GM21367 (cell line): Measurements from ENCODE around the gene CDH4.
"Not testable (repeated sequence)": the region's sequence is repeated elsewhere in the genome, so short reads cannot be mapped to it uniquely, and the experiment has no call there.

Source experiments
- ATAC-seq: cut with Tn5 transposase; IDR thresholded peaks from one replicate; pipeline ENCODE4 v1.9.1; 2021; ENCODE audit not compliant: unreplicated experiment

The CDH4 gene

GRCh38 chr20:61253264-61253639 lies 1.2 kb downstream of the CDH4 start:
- ATAC-seq = no peak

GRCh38 chr20:61253640-61254511 lies 1.8 kb downstream of the CDH4 start:
- ATAC-seq = no peak

- ATAC-seq = no peak
Measured at GRCh38 chr20:61254881-61255626, 3.0 kb downstream of the CDH4 start.

- no peak for ATAC-seq
Measured at GRCh38 chr20:61256365-61256764, 4.3 kb downstream of the CDH4 start.

GRCh38 chr20:61256824-61257223 lies 4.8 kb downstream of the CDH4 start:
- ATAC-seq = no peak

GRCh38 chr20:61257611-61258010 lies 5.5 kb downstream of the CDH4 start:
- ATAC-seq = no peak

- ATAC-seq = no peak
Measured at GRCh38 chr20:61259741-61260140, 7.7 kb downstream of the CDH4 start.

- no peak for ATAC-seq
Measured at GRCh38 chr20:61260905-61261304, 8.8 kb downstream of the CDH4 start.

GRCh38 chr20:61262036-61262435 lies 10.0 kb downstream of the CDH4 start:
- ATAC-seq = no peak

- ATAC-seq = no peak
Measured at GRCh38 chr20:61262514-61262913, 10.5 kb downstream of the CDH4 start.

GRCh38 chr20:61263084-61263695 lies 11.1 kb downstream of the CDH4 start:
- no peak for ATAC-seq

GRCh38 chr20:61263938-61264337 lies 11.9 kb downstream of the CDH4 start:
- no peak for ATAC-seq

- no peak for ATAC-seq
Measured at GRCh38 chr20:61267241-61267640, 15.2 kb downstream of the CDH4 start.

GRCh38 chr20:61268024-61268423 lies 16.0 kb downstream of the CDH4 start:
- ATAC-seq = no peak

- no peak for ATAC-seq
Measured at GRCh38 chr20:61271312-61272231, 19.5 kb downstream of the CDH4 start.

- not testable (repeated sequence) for ATAC-seq
Measured at GRCh38 chr20:61273024-61273423, 21.0 kb downstream of the CDH4 start.

GRCh38 chr20:61273666-61274065 lies 21.6 kb downstream of the CDH4 start:
- ATAC-seq = not testable (repeated sequence)

- ATAC-seq = no peak
Measured at GRCh38 chr20:61274326-61274725, 22.3 kb downstream of the CDH4 start.

- no peak for ATAC-seq
Measured at GRCh38 chr20:61278296-61278695, 26.2 kb downstream of the CDH4 start.

- no peak for ATAC-seq
Measured at GRCh38 chr20:61279621-61280150, 27.6 kb downstream of the CDH4 start.
